HEK293 (cell line): ENCODE data around the gene ZBTB22.
"Not testable (repeated sequence)": the region's sequence is repeated elsewhere in the genome, so short reads cannot be mapped to it uniquely, and the experiment has no call there.

ENCODE experiments used
- CTCF ChIA-PET: fragments of 350-600 bp; formaldehyde crosslinking; extraction: SDS; loops from one replicate; lab custom pipeline; 2021; ENCODE audit warnings: antibody characterized with exemption; lab: Yijun Ruan, JAX
- POLR2A ChIA-PET: fragments of 300-600 bp; formaldehyde crosslinking; extraction: SDS; loops from one replicate; lab custom pipeline; 2020; ENCODE audit warnings: antibody characterized with exemption, inconsistent platforms; lab: Yijun Ruan, JAX
- H3K27ac ChIP-seq: fragments of 200-500 bp; sonication (Bioruptor generic); 2 replicates; pipeline ENCODE4 v1.5.1; 2014; ENCODE audit warnings: low read depth, low read length, control low read depth, inconsistent platforms; ENCODE audit errors: extremely low read depth
- H3K36me3 ChIP-seq, 2 experiments: fragments of 200-500 bp in 1 of 2; sonication (Bioruptor generic) in 1 of 2; 1 replicate in 1 of 2; 2 replicates in 1 of 2; pipeline ENCODE4 v1.5.1; 2014 to 2017; ENCODE audit warnings: inconsistent platforms in 2 of 2, low read length in 2 of 2; ENCODE audit not compliant: control insufficient read depth in 2 of 2, insufficient read depth in 1 of 2
- H3K4me1 ChIP-seq: fragments of 200-500 bp; sonication (Bioruptor generic); 2 replicates; pipeline ENCODE4 v1.5.1; 2014; ENCODE audit warnings: mild to moderate bottlenecking, low read length, inconsistent platforms; ENCODE audit not compliant: control insufficient read depth, insufficient read depth
- H3K4me3 ChIP-seq: 2 replicates; pipeline ENCODE4 v1.5.1; 2011; ENCODE audit warnings: low read depth, mild to moderate bottlenecking, control low read depth, low read length, moderate library complexity
- H3K9me3 ChIP-seq: fragments of 200-500 bp; sonication (Bioruptor generic); 2 replicates; pipeline ENCODE4 v1.5.1; 2014; ENCODE audit warnings: low read depth, low read length, inconsistent platforms; ENCODE audit not compliant: control insufficient read depth, insufficient read depth
- BCL6B ChIP-seq: fragments of 450-650 bp; formaldehyde crosslinking; IDR thresholded peaks from 2 replicates; pipeline ENCODE4 v1.5.1; 2017; ENCODE audit warnings: missing biosample characterization, missing genetic modification characterization
- HOXA7 ChIP-seq: sonication (generic); formaldehyde crosslinking; IDR thresholded peaks from 2 replicates; pipeline ENCODE4 v1.8.1; 2022; ENCODE audit warnings: missing genetic modification reagents, borderline replicate concordance
- PRDM10 ChIP-seq: fragments of 450-650 bp; formaldehyde crosslinking; IDR thresholded peaks from 2 replicates; pipeline ENCODE4 v1.5.1; 2016; ENCODE audit warnings: missing biosample characterization, missing genetic modification characterization
- SP7 ChIP-seq: fragments of 450-650 bp; formaldehyde crosslinking; IDR thresholded peaks from 2 replicates; pipeline ENCODE4 v1.5.1; 2016; ENCODE audit warnings: missing biosample characterization, missing genetic modification characterization
- ZBTB11 ChIP-seq: fragments of 450-650 bp; formaldehyde crosslinking; conservative IDR thresholded peaks from 2 replicates; pipeline ENCODE4 v1.5.1; 2016; ENCODE audit warnings: low read depth, missing biosample characterization, missing genetic modification characterization
- ZBTB17 ChIP-seq: fragments of 450-650 bp; formaldehyde crosslinking; IDR thresholded peaks from 2 replicates; pipeline ENCODE4 v1.5.1; 2016; ENCODE audit warnings: missing biosample characterization, missing genetic modification characterization
- ZFP69B ChIP-seq: fragments of 450-650 bp; formaldehyde crosslinking; IDR thresholded peaks from 2 replicates; pipeline ENCODE4 v1.5.1; 2016; ENCODE audit warnings: missing biosample characterization, missing genetic modification characterization
- ZNF169 ChIP-seq: fragments of 450-650 bp; formaldehyde crosslinking; IDR thresholded peaks from 2 replicates; pipeline ENCODE4 v1.5.1; 2016; ENCODE audit warnings: missing biosample characterization, missing genetic modification characterization
- ZNF202 ChIP-seq: fragments of 450-650 bp; formaldehyde crosslinking; IDR thresholded peaks from 2 replicates; pipeline ENCODE4 v1.5.1; 2016; ENCODE audit warnings: missing biosample characterization, missing genetic modification characterization, borderline replicate concordance
- ZNF394 ChIP-seq: fragments of 450-650 bp; formaldehyde crosslinking; IDR thresholded peaks from 2 replicates; pipeline ENCODE4 v1.5.1; 2016; ENCODE audit warnings: missing biosample characterization, missing genetic modification characterization, mild to moderate bottlenecking, moderate library complexity, borderline replicate concordance
- ZNF510 ChIP-seq: fragments of 450-650 bp; formaldehyde crosslinking; IDR thresholded peaks from 2 replicates; pipeline ENCODE4 v1.5.1; 2018; ENCODE audit warnings: mild to moderate bottlenecking, missing genetic modification characterization, missing biosample characterization; ENCODE audit not compliant: insufficient replicate concordance
- ZNF558 ChIP-seq: fragments of 450-650 bp; formaldehyde crosslinking; IDR thresholded peaks from 2 replicates; pipeline ENCODE4 v1.5.1; 2016; ENCODE audit warnings: missing biosample characterization, missing genetic modification characterization
- ZNF571 ChIP-seq: fragments of 450-650 bp; formaldehyde crosslinking; IDR thresholded peaks from 2 replicates; pipeline ENCODE4 v1.5.0; 2017; ENCODE audit warnings: missing biosample characterization, missing genetic modification characterization
- ZNF600 ChIP-seq: fragments of 450-650 bp; formaldehyde crosslinking; IDR thresholded peaks from 2 replicates; pipeline ENCODE4 v1.5.1; 2016; ENCODE audit warnings: missing biosample characterization, missing genetic modification characterization
- ZNF621 ChIP-seq: fragments of 450-650 bp; formaldehyde crosslinking; IDR thresholded peaks from 2 replicates; pipeline ENCODE4 v1.5.1; 2017; ENCODE audit warnings: missing biosample characterization, missing genetic modification characterization
- TF ChIP-seq, protein P1 (sequence below): fragments of 450-650 bp; formaldehyde crosslinking; optimal IDR thresholded peaks from 2 replicates; pipeline ENCODE3; 2016; ENCODE audit warnings: missing biosample characterization, mild to moderate bottlenecking, missing genetic modification characterization
- TF ChIP-seq, protein P2 (sequence below): fragments of 450-650 bp; formaldehyde crosslinking; IDR thresholded peaks from 2 replicates; pipeline ENCODE4 v1.5.1; 2016; ENCODE audit warnings: missing biosample characterization, missing genetic modification characterization

The ZBTB22 gene

GRCh38 chr6:33367009-33367714 is 49.6 kb upstream of the ZBTB22 start (continued):
- TF ChIP-seq ZNF571 (tag by site-specific recombination) (no peak), HOXA7 (CRISPR knock-in tag) (no peak), ZNF558 (tag by site-specific recombination) (no peak), BCL6B (no peak), ZNF394 (tag by site-specific recombination) (peak; percentile 92), ZNF621 (tag by site-specific recombination) (no peak), ZNF169 (tag by site-specific recombination) (no peak), ZNF202 (tag by site-specific recombination) (peak; percentile 49; the same call in 1 of the 2 replicates), ZBTB11 (tag by site-specific recombination) (peak; percentile 62), ZNF510 (tag by site-specific recombination) (peak; percentile 33)
- TF ChIP-seq, all 188 proteins: peak for 21

- CTCF ChIA-PET: interaction anchor here (0.9 to 6.2 kb wide), 5 partner anchors 10 to 48 kb away, joined by 3 to 30 read pairs (median 4); partner anchors contain the start of gene ZBTB22
- H3K36me3 ChIP-seq, H3K4me3 ChIP-seq, POLR2A ChIA-PET, H3K9me3 ChIP-seq: not testable (repeated sequence)
- TF ChIP-seq, protein P1, sequence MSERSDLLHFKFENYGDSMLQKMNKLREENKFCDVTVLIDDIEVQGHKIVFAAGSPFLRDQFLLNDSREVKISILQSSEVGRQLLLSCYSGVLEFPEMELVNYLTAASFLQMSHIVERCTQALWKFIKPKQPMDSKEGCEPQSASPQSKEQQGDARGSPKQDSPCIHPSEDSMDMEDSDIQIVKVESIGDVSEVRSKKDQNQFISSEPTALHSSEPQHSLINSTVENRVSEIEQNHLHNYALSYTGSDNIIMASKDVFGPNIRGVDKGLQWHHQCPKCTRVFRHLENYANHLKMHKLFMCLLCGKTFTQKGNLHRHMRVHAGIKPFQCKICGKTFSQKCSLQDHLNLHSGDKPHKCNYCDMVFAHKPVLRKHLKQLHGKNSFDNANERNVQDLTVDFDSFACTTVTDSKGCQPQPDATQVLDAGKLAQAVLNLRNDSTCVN (tag by site-specific recombination): peak; percentile 2
- TF ChIP-seq, all 188 proteins: peak for 1; not testable (repeated sequence) for 187
- not testable (repeated sequence) for H3K4me1 ChIP-seq, H3K27ac ChIP-seq
These were observed 47.8 kb upstream of the ZBTB22 start for GRCh38 chr6:33365206-33365971.

- ChIA-PET POLR2A (interaction anchor here (0.6 to 1.2 kb wide), 3 partner anchors 10 to 393 kb away, joined by 3 to 6 read pairs (median 5); no protein-coding TSS in a partner anchor), CTCF (interaction anchor here (0.6 to 6.2 kb wide), 9 partner anchors 16 to 349 kb away, joined by 3 to 30 read pairs (median 4); partner anchors contain the start of gene ZBTB22)
- H3K4me3 ChIP-seq, H3K27ac ChIP-seq, H3K36me3 ChIP-seq, H3K9me3 ChIP-seq, H3K4me1 ChIP-seq: not testable (repeated sequence)
- peak; percentile 66; the same call in 1 of the 2 replicates for TF ChIP-seq ZNF600 (tag by site-specific recombination)
- TF ChIP-seq ZBTB17: 0 out of 2 replicates have a peak, but pooled peaks have one; percentile 13
- peak; percentile 83 for TF ChIP-seq PRDM10 (tag by site-specific recombination)
- TF ChIP-seq, protein P2, sequence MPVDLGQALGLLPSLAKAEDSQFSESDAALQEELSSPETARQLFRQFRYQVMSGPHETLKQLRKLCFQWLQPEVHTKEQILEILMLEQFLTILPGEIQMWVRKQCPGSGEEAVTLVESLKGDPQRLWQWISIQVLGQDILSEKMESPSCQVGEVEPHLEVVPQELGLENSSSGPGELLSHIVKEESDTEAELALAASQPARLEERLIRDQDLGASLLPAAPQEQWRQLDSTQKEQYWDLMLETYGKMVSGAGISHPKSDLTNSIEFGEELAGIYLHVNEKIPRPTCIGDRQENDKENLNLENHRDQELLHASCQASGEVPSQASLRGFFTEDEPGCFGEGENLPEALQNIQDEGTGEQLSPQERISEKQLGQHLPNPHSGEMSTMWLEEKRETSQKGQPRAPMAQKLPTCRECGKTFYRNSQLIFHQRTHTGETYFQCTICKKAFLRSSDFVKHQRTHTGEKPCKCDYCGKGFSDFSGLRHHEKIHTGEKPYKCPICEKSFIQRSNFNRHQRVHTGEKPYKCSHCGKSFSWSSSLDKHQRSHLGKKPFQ (tag by site-specific recombination): peak; percentile 62; the same call in 1 of the 2 replicates
- TF ChIP-seq ZNF394 (tag by site-specific recombination): peak; percentile 80
- TF ChIP-seq ZFP69B: peak; percentile 65
- peak; percentile 51; the same call in 1 of the 2 replicates for TF ChIP-seq SP7 (tag by site-specific recombination)
These were observed 47.1 kb upstream of the ZBTB22 start for GRCh38 chr6:33364475-33365205.
